ENCODE data around the gene NUMA1.

- TF ChIP-seq CTCF (conservative IDR thresholded peaks at IDR 0.05; ENCODE audit: low read length): no peak
- no peak for TF ChIP-seq EZH2phosphoT487 (IDR thresholded peaks at IDR 0.05; ENCODE audit: borderline replicate concordance, low read depth, low read length)
Observed at GRCh38 chr11:72008728-72009127, 71.6 kb downstream of the NUMA1 start.

Data from OCI-LY7 (cell line).